ENCODE results near the gene AFF2. TPM values are rescaled to one million over a fixed set of nuclear protein-coding genes. Genes with fewer than 3 reads are reported as not detected.

The AFF2 gene
- total and polyA plus RNA-seq, 7 donors = 0.01 to 0.32 (median 0.11) TPM; not detected in 1

DNA sequence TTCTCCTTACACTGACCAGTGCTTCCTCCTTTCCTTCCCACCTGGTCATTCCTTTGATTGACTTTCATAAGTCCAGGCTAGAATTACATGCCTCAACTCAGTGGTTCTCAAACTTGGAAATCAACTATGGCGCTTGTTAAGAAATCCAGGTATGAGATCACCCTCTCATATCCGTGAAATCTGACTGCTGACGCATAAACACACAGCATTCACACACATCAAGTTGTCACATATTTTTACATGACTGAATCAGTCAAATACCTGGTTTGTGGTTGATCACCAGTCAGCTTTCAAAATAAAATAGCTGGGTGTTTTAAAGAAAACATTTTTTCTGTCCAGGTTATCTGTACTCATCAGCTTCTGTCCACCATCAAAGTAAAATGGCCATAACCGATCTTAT is 433.5 kb downstream of the AFF2 start:
- H3K4me3 ChIP-seq = no peak overlapping the region
- intact Hi-C loops (cut with DNase I) = no loop called here
- no peak overlapping the region for H3K27ac ChIP-seq
- no peaks in the 10 kb centered on the region for H3K36me3 ChIP-seq (ENCODE audit: insufficient read depth in 1 of 2, low read depth in 1 of 2)
- WGBS, 3 donors = 81 to 88% (median 87%) methylated on average over 4 of the region's 4 CpGs
- DNase-seq = no peak
- TF ChIP-seq, protein P1, sequence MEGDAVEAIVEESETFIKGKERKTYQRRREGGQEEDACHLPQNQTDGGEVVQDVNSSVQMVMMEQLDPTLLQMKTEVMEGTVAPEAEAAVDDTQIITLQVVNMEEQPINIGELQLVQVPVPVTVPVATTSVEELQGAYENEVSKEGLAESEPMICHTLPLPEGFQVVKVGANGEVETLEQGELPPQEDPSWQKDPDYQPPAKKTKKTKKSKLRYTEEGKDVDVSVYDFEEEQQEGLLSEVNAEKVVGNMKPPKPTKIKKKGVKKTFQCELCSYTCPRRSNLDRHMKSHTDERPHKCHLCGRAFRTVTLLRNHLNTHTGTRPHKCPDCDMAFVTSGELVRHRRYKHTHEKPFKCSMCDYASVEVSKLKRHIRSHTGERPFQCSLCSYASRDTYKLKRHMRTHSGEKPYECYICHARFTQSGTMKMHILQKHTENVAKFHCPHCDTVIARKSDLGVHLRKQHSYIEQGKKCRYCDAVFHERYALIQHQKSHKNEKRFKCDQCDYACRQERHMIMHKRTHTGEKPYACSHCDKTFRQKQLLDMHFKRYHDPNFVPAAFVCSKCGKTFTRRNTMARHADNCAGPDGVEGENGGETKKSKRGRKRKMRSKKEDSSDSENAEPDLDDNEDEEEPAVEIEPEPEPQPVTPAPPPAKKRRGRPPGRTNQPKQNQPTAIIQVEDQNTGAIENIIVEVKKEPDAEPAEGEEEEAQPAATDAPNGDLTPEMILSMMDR (IDR thresholded peaks at IDR 0.05) = no peak
- no peaks in the 10 kb centered on the region for H3K4me1 ChIP-seq
- H3K9me3 ChIP-seq = no peaks in the 10 kb centered on the region
- no peak for ATAC-seq
- no peaks in the 10 kb centered on the region for H3K27me3 ChIP-seq (ENCODE audit: insufficient read depth in 3 of 3, low read length in 2 of 3)

DNA sequence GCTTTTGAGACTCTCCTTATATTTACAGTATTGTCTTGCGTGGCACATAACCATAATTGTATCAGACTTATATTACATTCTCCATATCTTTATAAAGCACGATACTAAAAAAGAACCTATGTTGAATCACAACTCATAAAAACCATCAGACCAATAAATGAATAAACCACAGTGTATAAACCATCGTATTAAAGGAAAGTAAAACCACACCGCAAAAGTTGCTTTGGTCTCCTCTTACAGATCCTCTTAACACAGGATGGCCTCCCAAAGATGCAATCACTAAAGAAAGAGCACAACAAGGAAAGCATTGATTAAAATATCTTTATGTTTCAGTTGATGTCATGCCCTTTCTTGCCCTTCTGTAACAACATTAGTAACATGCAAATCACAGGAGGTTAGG is 437.9 kb downstream of the AFF2 start:
- Histone ChIP-seq H3K27me3 (ENCODE audit: insufficient read depth in 3 of 3, low read length in 2 of 3) (no peaks in the 10 kb centered on the region), H3K36me3 (ENCODE audit: insufficient read depth in 1 of 2, low read depth in 1 of 2) (no peaks in the 10 kb centered on the region), H3K27ac (no peak overlapping the region), H3K4me1 (no peaks in the 10 kb centered on the region), H3K4me3 (no peak overlapping the region), H3K9me3 (no peaks in the 10 kb centered on the region)
- TF ChIP-seq, protein P1 (IDR thresholded peaks at IDR 0.05) = no peak
- intact Hi-C loops (cut with DNase I) = no loop called here
- WGBS, 3 donors = 65 to 87% (median 80%) methylated on average over 4 of the region's 4 CpGs
- ATAC-seq (no peak), DNase-seq (no peak)

DNA sequence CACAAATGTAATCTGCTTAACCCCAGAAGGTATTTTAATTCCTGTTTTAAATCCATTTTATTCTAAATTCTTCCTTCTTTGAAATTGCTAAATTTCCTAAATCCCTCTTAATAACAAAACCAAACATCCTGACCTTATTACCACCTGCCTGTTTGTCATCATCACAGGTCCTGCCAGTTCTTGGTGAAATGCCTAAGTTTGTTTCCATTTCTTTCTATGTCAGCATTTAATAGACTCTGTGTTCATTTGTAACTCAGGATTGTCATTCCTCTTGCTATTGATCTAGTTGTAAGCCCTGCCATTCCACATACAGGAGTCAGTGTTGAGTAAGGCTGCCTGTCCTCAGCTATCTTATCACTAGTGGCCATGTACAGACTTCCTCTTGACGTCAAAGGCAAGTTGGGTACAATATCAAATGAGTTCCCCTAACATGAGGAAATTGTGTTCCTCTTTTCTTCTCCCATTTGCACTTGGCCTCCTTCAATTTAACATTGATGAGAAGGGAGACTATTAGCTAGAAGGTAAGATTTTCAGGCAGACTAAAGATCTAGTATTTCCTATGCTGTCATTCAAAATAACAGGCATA is 440.1 kb downstream of the AFF2 start:
- intact Hi-C loops (cut with DNase I) = no loop called here
- ATAC-seq (no peak), DNase-seq (no peak)
- TF ChIP-seq, protein P1 (IDR thresholded peaks at IDR 0.05) = no peak
- H3K27me3 ChIP-seq (ENCODE audit: insufficient read depth in 3 of 3, low read length in 2 of 3) = no peaks in the 10 kb centered on the region
- no peaks in the 10 kb centered on the region for H3K4me1 ChIP-seq
- H3K36me3 ChIP-seq (ENCODE audit: insufficient read depth in 1 of 2, low read depth in 1 of 2) = no peaks in the 10 kb centered on the region
- no peak overlapping the region for H3K27ac ChIP-seq
- H3K9me3 ChIP-seq = no peaks in the 10 kb centered on the region
- H3K4me3 ChIP-seq = no peak overlapping the region
- WGBS, 3 donors = 27 to 44% (median 41%) methylated on average over 1 of the region's 1 CpG

DNA sequence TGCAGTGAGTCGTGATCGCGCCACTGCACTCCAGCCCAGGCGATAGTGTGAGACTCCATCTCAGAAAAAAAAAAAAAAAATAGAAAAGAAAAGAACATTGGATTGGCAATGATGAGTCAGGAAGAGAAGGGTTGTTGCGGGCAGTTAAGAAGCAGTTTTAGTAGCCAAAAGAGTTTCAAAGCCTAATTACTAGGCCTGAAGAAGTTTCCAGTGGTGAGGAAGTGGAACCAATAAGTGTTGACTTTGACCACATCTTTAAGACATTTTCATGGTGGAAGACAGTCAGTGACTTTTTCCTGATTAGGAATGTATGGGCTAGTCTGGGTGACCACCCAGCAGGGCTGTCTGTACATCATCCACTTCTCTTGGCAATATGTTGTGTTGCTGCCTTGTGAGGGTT is 442.3 kb downstream of the AFF2 start:
- H3K36me3 ChIP-seq (ENCODE audit: insufficient read depth in 1 of 2, low read depth in 1 of 2) = no peaks in the 10 kb centered on the region
- H3K4me1 ChIP-seq = no peaks in the 10 kb centered on the region
- no peaks in the 10 kb centered on the region for H3K9me3 ChIP-seq
- DNase-seq (no peak), ATAC-seq (no peak)
- TF ChIP-seq, protein P1 (IDR thresholded peaks at IDR 0.05) = no peak
- H3K27ac ChIP-seq = no peak overlapping the region
- 75 to 79% (median 76%) methylated on average over 5 of the region's 5 CpGs for WGBS, 3 donors
- no peaks in the 10 kb centered on the region for H3K27me3 ChIP-seq (ENCODE audit: insufficient read depth in 3 of 3, low read length in 2 of 3)
- H3K4me3 ChIP-seq = no peak overlapping the region
- intact Hi-C loops (cut with DNase I) = no loop called here

DNA sequence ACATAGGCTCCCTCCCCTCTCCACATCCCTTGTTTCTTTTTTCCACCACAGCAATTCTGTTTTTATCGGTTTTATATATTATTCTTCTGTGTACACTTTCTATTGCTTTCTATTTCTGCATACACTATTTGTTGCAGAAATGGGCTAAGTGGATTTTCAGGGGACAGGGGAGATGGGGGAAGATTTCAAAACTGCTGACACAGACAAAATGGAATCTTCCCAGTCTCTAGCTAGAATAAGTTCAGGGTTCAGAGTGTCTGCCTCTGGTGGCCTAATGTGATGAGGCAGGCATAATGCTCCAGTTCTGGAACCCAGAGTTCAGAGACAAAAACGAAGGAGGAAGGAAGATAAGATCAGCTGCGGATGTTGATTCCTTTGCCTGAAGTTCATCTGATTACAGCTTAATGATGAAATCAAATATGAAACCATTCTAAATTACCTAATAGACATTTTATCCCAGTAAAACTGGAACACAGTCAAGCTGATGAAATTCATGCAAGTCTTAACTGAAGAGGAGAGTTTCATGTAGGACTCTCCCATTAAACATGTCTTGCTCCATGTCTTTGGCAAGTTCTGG is 447.1 kb downstream of the AFF2 start:
- intact Hi-C loops (cut with DNase I) = no loop called here
- H3K27ac ChIP-seq = no peak overlapping the region
- TF ChIP-seq, protein P1 (IDR thresholded peaks at IDR 0.05) = no peak
- H3K9me3 ChIP-seq = no peaks in the 10 kb centered on the region
- no peaks in the 10 kb centered on the region for H3K36me3 ChIP-seq (ENCODE audit: insufficient read depth in 1 of 2, low read depth in 1 of 2)
- DNase-seq (no peak), ATAC-seq (no peak)
- H3K27me3 ChIP-seq (ENCODE audit: insufficient read depth in 3 of 3, low read length in 2 of 3) = no peaks in the 10 kb centered on the region
- no peak overlapping the region for H3K4me3 ChIP-seq
- H3K4me1 ChIP-seq = no peaks in the 10 kb centered on the region
- WGBS, 3 donors = 58 to 62% (median 61%) methylated on average over 3 of the region's 3 CpGs

Data from psoas muscle (tissue), 8 donors.